Measurements from ENCODE around the gene SLC25A11.
A peak's percentile ranks its signal among the peaks of the same experiment; 100 is the strongest.

The SLC25A11 gene

DNA sequence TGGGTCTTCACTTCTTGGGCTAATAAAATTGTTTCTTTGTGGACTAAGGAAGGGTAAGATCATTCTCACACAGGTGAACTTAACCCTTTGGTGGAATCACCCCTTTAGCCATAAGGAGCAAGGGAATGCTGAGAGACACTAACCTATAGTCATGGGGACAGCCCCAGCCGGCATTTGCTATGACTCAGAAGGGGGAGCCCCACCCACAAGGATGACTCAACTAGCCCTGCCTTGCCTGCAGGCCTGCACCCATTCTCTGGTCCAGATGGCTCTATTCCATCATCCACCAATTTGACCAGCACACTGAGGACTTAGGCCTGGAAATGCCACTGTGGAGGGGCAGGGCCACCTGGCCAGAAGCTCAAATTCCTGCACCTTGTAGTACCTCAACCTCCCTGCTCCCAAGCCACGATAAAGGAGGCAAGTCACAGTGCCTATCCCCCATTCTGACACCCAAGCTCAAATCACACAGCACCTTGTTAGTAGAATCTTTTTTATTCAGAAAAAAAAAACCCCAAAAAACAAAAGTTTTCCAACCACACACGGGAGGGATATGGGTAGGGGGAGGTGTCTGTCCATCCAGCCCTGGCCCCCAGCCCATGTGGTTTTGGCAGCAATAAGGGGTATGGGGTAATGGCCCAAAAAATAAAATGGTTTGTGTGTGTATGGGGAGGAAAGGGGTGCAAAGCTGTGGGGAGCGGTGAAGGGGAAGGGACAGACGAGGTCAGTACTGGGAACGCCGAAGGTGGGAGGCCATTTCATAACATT is 5.5 kb upstream of the SLC25A11 start:
- H3K4me2 ChIP-seq (ENCODE audit: low read length): peak overlapping the region; percentile 98
- peaks cover 30% of the 10 kb centered on the region for H4K20me1 ChIP-seq (ENCODE audit: insufficient read depth, low read length)
- peak overlapping the region; percentile 100 for H3K27ac ChIP-seq (ENCODE audit: low read length)
- peaks cover 54% of the 10 kb centered on the region for H3K36me3 ChIP-seq (replicated peaks; ENCODE audit: low read depth, low read length)
- no peak overlapping the region for H2AFZ ChIP-seq (ENCODE audit: low read depth, low read length)
- H3K9ac ChIP-seq (ENCODE audit: low read length): peak overlapping the region; percentile 100
- H3K4me1 ChIP-seq (ENCODE audit: low read length): peaks cover 35% of the 10 kb centered on the region
- H3K4me3 ChIP-seq (ENCODE audit: low read length): peak overlapping the region; percentile 99
- H3K9me3 ChIP-seq (ENCODE audit: insufficient read depth, low read length): no peaks in the 10 kb centered on the region
- no peaks in the 10 kb centered on the region for H3K27me3 ChIP-seq (ENCODE audit: low read depth, low read length)
- TF ChIP-seq CTCF (IDR thresholded peaks at IDR 0.05; ENCODE audit: low read depth, low read length) (no peak), EZH2phosphoT487 (IDR thresholded peaks at IDR 0.05; ENCODE audit: low read depth) (no peak)
- H3K79me2 ChIP-seq (ENCODE audit: low read length): peaks cover 86% of the 10 kb centered on the region

DNA sequence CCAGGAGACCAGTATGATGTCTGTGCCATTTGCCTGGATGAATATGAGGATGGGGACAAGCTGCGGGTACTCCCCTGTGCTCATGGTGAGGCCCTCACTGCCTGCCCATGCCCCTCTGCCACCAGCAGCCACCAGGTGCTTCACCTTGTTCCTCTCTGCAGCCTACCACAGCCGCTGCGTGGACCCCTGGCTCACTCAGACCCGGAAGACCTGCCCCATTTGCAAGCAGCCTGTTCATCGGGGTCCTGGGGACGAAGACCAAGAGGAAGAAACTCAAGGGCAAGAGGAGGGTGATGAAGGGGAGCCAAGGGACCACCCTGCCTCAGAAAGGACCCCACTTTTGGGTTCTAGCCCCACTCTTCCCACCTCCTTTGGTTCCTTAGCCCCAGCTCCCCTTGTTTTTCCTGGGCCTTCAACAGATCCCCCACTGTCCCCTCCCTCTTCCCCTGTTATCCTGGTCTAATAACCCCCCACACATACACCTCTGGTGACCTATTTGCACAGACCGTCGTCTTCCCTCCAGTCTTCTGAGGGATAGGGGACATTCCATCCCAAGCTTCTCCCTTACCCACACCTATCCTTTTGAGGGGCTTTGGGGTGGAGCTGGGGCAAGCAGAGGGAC is 4.8 kb upstream of the SLC25A11 start:
- Histone ChIP-seq H3K79me2 (ENCODE audit: low read length) (peaks cover 83% of the 10 kb centered on the region), H3K9me3 (ENCODE audit: insufficient read depth, low read length) (no peaks in the 10 kb centered on the region), H3K4me2 (ENCODE audit: low read length) (peak overlapping the region; percentile 98), H3K9ac (ENCODE audit: low read length) (peak overlapping the region; percentile 100), H2AFZ (ENCODE audit: low read depth, low read length) (no peak overlapping the region), H3K36me3 (replicated peaks; ENCODE audit: low read depth, low read length) (peaks cover 54% of the 10 kb centered on the region), H3K4me1 (ENCODE audit: low read length) (peaks cover 35% of the 10 kb centered on the region), H4K20me1 (ENCODE audit: insufficient read depth, low read length) (peaks cover 30% of the 10 kb centered on the region), H3K27ac (ENCODE audit: low read length) (peak overlapping the region; percentile 100), H3K27me3 (ENCODE audit: low read depth, low read length) (no peaks in the 10 kb centered on the region), H3K4me3 (ENCODE audit: low read length) (peak overlapping the region; percentile 99)
- TF ChIP-seq CTCF (IDR thresholded peaks at IDR 0.05; ENCODE audit: low read depth, low read length) (no peak), EZH2phosphoT487 (IDR thresholded peaks at IDR 0.05; ENCODE audit: low read depth) (no peak)

DNA sequence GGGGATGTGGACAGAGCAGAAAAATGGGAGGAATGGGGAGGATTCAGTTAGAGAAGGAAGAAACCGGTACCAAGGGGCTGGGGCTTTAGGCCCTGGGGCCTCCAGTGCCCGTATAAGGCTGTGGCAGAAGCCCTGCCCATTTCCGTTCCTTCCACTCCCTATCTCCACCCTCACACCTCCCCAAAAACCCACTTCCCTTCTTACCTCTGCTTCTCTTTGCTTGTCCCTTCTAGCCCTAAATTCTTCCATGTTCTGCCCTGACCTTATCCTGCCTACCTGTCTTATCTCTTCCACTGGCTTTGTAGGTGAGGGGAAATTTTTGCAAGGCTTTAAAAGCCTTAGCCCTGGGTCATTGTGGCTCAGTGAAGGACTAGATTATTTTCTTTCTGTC is 4.3 kb upstream of the SLC25A11 start:
- Histone ChIP-seq H3K4me3 (ENCODE audit: low read length) (peak overlapping the region; percentile 99), H2AFZ (ENCODE audit: low read depth, low read length) (no peak overlapping the region), H3K27ac (ENCODE audit: low read length) (peak overlapping the region; percentile 100), H3K9ac (ENCODE audit: low read length) (peak overlapping the region; percentile 100), H3K4me1 (ENCODE audit: low read length) (peaks cover 35% of the 10 kb centered on the region), H4K20me1 (ENCODE audit: insufficient read depth, low read length) (peaks cover 30% of the 10 kb centered on the region), H3K9me3 (ENCODE audit: insufficient read depth, low read length) (no peaks in the 10 kb centered on the region), H3K27me3 (ENCODE audit: low read depth, low read length) (no peaks in the 10 kb centered on the region), H3K36me3 (replicated peaks; ENCODE audit: low read depth, low read length) (peaks cover 54% of the 10 kb centered on the region), H3K79me2 (ENCODE audit: low read length) (peaks cover 87% of the 10 kb centered on the region), H3K4me2 (ENCODE audit: low read length) (peak overlapping the region; percentile 98)
- TF ChIP-seq CTCF (IDR thresholded peaks at IDR 0.05; ENCODE audit: low read depth, low read length): no peak
- TF ChIP-seq EZH2phosphoT487 (IDR thresholded peaks at IDR 0.05; ENCODE audit: low read depth): no peak

DNA sequence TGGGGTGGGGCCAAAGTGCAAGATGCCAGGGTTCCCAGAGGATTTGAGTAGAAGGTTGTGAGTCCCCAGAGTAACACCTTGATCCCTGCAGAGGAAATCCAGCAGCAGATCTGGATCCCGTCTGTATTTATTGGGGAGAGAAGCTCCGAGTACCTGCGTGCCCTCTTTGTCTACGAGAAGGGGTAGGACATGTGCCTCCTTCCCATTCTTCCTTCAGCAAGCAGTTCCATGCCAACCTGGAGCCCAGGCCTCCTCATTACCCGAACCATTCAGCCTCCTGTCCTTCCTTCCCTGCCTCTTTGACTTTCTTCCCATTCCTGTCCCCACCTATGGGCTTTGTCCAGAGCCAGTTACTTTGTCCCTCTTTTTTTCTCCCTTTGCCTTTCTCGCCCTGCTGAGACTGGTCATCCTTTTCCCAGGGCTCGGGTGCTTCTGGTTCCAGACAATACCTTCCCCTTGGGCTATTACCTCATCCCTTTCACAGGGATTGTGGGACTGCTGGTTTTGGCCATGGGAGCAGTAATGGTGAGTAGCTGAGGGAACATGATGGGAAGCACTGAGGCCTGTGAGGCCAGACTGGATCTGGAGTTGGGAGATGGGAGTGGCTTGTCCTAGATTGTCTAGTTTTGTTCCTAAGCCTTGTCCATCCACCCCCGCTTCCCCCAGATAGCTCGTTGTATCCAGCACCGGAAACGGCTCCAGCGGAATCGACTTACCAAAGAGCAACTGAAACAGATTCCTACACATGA is 3.1 kb upstream of the SLC25A11 start:
- H3K4me3 ChIP-seq (ENCODE audit: low read length): no peak overlapping the region
- H3K79me2 ChIP-seq (ENCODE audit: low read length): peaks cover 93% of the 10 kb centered on the region
- H3K27me3 ChIP-seq (ENCODE audit: low read depth, low read length): no peaks in the 10 kb centered on the region
- 0 out of 2 replicates have a peak overlapping the region, but pooled peaks have one; percentile 100 for H3K27ac ChIP-seq (ENCODE audit: low read length)
- H2AFZ ChIP-seq (ENCODE audit: low read depth, low read length): no peak overlapping the region
- H3K4me2 ChIP-seq (ENCODE audit: low read length): no peak overlapping the region
- peaks cover 30% of the 10 kb centered on the region for H4K20me1 ChIP-seq (ENCODE audit: insufficient read depth, low read length)
- H3K36me3 ChIP-seq (replicated peaks; ENCODE audit: low read depth, low read length): peaks cover 58% of the 10 kb centered on the region
- no peaks in the 10 kb centered on the region for H3K9me3 ChIP-seq (ENCODE audit: insufficient read depth, low read length)
- H3K4me1 ChIP-seq (ENCODE audit: low read length): peaks cover 41% of the 10 kb centered on the region
- TF ChIP-seq CTCF (IDR thresholded peaks at IDR 0.05; ENCODE audit: low read depth, low read length) (no peak), EZH2phosphoT487 (IDR thresholded peaks at IDR 0.05; ENCODE audit: low read depth) (no peak)
- no peak overlapping the region for H3K9ac ChIP-seq (ENCODE audit: low read length)

Data from OCI-LY3 (cell line).